Stimulated activated CD8-positive, alpha-beta memory T cell treated with anti-CD3 and anti-CD28 coated beads, Interleukin-7, amount 100 ng/mL, for 48 hours (primary cell): Measurements from ENCODE around the gene TRAPPC5.
"Not testable (repeated sequence)": the region's sequence is repeated elsewhere in the genome, so short reads cannot be mapped to it uniquely, and the experiment has no call there.

Experiments used
- DNase-seq, 2 donors: peaks; one replicate each; pipeline ENCODE4 v3.0.0-alpha.2; 2020; ENCODE audit warnings: low read depth in 1 of 2; ENCODE audit errors: extremely low read depth in 1 of 2

Gene TRAPPC5

GRCh38 chr19:7680606-7681339, at the start of gene TRAPPC5:
Gene TRAPPC5, plus strand, starts transcription at chr19:7680833. Its CDS starts 1,421 bp downstream, at chr19:7682254.
- peak; percentile 60 to 75 for DNase-seq

DNA sequence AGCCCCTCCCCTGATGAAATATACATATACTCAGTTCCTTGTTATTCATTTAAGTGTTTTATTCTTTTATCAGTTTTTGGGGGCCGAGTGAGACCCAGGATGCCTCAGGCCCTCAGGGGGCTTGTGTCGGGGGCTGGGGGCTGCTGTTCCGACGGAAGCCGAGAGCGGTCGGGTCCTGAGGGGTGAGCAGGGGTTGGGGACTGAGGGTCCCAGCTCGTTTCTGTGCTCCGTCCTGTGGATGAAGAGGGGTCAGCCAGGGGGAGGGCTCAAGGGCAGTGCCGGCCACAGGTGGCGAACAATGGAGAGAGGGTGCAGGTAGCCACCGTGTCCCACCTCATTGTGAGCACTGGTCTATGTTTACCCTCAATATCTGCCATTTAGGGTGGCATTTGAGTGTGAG, 49.1 kb upstream of the TRAPPC5 start:
- DNase-seq = no peak

DNA sequence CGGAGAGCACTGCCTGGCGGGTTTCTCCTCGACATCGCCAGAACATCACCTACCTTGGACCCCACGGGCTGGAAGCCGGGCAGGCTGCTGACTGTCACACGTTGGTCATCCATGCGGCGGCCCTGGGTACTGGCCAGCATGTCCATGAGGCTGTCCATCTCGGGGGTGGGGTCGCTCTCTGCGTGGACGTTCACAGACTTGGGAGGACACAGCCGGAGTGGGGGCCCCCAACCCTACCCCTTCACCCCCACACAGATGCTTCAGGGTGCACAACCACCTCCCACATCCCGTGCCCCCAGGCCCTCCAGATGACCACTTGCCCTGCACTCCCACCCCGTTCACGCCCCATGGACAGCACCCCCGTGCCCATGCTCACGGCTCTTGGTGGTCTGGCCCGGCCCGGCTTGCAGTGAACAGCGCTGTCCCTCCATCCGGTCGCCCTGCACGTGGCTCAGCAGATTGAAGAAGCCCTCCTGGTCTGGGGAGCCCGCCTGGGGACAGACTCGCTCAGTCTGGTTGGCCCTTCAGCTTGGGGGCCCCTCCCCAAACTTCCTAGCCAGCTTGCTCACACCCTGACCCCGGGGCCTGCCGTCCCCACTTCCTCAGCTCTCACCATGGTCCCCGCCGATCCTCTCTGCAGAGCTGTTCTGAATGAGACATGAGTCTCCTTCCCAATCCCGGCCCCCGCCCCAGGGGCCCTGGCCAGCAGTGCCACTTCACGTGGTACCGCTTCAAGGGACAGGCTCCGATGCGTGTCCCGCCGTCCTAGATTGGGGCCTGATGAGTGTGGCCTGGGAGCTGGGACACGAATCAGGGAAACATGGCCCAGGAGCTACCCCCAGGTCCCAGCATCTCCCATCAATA, 48.1 kb upstream of the TRAPPC5 start:
- no peak for DNase-seq

- no peak for DNase-seq
Measured at GRCh38 chr19:7633698-7634097, 46.9 kb upstream of the TRAPPC5 start, which contains the start of gene PCP2. Gene PCP2, minus strand, starts transcription at chr19:7633719. Its CDS starts 262 bp downstream, at chr19:7633457.

DNA sequence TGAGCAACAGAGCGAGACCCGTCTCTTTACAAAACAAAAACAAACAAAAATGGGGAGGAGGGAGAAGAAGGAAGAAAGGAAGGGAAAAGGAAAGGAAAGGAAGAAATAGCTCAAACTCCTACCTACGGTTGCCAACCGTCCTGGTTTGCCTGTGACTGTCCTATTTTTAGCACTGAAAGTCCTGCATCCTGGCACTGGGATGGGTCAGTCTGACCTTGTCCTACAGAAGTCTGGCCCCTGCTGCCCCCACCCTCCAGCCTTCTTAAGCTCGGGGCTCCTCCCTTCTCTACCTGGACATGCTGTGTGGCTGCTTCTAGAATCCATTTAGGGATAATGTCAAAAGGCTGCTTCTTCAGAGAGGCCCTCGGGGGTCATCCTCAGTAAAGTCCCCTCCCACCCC, 45.0 kb upstream of the TRAPPC5 start:
- no peak for DNase-seq

GRCh38 chr19:7636317-7636690, 44.3 kb upstream of the TRAPPC5 start:
- no peak for DNase-seq

- peak; percentile 73 to 79 for DNase-seq
Measured at GRCh38 chr19:7636691-7637373, 43.8 kb upstream of the TRAPPC5 start, which contains the start of gene STXBP2. Gene STXBP2, plus strand, starts transcription at chr19:7637110. Its CDS starts 40 bp downstream, at chr19:7637150.

DNA sequence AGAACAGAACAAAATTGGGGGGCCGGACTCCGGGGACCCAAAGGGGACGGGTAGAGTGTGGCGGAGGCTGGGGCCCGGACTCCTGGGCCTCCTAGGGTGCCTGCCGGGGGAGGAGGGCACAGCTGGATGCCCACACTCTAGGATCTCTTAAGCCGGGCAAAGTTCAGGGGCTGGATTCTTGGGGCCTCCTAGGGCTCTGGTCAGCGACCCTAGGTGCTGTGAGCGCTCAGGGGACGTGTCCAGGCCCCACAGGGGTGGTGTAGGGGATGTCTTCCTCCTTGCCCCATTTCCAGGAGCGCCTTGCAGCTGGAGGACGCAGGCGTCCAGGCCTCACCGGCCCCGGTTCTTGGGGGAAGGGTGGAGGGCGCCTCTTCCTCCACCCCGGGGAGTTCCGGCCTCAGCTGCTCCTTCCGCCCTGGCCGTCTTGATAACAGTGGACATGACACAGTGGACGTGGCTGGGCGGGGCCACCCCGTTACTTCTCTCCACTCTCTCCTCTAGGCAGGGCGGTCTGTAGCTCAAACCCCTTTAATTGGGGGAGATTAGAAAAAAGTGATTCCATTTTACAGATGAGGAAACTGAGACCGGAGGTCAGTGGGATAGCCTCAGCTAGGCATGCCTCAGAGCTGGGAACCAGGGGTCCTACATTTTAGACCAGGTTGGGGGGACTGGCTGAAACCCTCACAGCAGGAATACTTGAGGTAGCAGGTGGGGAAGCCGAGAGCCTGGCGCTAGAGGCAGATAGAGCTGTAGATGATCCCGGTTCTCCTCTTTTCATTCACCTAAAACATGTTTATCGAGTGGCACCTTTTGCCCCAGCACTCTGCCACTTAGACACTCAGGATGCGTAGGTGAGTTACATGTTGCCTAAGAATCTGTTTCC, 43.0 kb upstream of the TRAPPC5 start:
- no peak for DNase-seq

- DNase-seq = no peak
Measured at GRCh38 chr19:7638802-7639465, 41.7 kb upstream of the TRAPPC5 start.

GRCh38 chr19:7639863-7640348, 40.7 kb upstream of the TRAPPC5 start:
- no peak for DNase-seq

DNA sequence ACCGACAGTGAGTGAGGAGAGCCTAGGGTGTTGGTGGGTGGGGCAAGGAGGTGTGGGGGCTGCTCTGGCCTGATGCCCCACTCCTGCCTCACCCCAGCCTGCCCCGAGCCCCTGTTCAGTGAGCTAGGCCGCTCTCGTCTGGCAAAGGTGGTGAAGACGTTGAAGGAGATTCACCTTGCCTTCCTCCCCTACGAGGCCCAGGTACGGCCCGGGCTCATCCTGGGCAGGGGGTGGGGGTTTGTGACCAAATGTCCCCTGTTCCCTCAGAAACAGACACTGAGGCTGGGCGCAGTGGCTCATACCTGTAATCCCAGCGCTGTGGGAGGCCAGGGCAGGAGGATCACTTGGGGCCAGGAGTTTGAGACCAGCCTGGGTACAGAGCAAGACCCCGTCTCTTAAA, 39.8 kb upstream of the TRAPPC5 start:
- DNase-seq = no peak

- DNase-seq = no peak
Measured at GRCh38 chr19:7641290-7642276, 39.0 kb upstream of the TRAPPC5 start.

DNA sequence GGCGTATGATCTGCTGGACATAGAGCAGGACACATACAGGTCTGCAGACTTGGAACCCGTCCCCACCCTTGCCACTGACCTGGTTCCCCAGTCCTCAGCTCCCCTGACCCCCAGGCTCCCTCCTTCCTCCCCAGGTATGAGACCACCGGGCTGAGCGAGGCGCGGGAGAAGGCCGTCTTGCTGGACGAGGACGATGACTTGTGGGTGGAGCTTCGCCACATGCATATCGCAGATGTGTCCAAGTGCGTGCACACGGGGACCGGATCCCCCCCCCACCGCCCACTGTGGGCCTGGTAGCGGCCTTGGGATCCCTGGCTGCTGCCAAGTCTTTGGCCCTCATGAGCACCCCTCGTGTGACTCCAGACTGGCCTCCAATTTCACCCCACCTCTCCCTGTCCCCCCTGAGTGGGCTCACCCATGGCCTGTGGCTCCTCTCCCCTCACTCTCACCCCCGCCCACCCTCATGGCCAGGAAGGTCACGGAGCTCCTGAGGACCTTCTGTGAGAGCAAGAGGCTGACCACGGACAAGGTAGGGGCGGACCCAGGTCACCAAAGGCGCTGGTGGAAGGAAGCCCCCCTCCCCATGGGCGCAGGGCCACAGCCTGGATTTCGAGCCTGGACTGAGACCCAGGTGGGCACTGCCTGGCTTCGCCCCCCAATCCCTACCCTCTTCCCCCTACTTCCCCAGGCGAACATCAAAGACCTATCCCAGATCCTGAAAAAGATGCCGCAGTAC, 38.2 kb upstream of the TRAPPC5 start:
- no peak for DNase-seq

DNA sequence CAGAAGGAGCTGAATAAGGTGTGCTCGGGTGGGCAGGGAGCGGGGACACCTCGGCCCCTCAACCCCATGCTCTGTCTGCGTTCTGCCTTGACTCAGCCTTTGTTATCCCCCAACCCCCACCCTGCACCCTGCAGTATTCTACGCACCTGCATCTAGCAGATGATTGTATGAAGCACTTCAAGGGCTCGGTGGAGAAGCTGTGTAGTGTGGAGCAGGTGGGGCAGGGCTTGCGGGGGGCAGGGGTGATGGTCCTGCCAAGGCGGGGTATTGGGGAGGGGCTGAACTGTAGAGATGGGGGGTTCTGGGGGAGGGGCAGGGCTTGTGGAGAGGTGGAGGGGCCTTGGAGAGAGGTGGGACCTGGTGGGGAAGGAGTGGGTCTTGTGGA, 37.6 kb upstream of the TRAPPC5 start:
- no peak for DNase-seq

GRCh38 chr19:7643629-7644549, 36.7 kb upstream of the TRAPPC5 start:
- DNase-seq = not testable (repeated sequence)

DNA sequence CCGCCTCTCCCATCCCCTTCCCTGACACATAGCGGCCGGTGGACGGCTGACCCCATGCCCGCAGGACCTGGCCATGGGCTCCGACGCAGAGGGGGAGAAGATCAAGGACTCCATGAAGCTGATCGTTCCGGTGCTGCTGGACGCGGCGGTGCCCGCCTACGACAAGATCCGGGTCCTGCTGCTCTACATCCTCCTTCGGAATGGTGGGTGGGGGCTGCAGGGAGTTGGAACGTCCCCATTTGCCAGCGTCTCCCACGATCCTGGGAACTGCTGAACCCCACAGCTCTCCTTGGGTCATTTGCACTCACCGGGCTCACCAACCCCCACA, 36.1 kb upstream of the TRAPPC5 start:
- DNase-seq = no peak

DNA sequence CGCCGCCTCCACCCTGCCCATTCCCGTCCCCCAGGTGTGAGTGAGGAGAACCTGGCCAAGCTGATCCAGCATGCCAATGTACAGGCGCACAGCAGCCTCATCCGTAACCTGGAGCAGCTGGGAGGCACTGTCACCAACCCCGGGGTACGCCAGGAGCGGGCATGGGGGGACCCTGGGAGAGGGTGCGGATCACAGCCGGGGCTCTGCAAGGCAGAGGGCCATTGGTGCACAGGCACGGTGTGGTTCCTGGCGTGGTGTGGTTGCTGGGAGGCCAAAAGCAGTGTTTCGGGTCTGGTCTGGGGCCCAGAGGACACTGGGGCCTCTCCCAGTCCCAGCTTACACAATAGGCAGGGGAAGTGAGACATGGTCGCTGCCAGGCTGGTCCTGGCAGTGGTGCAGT, 35.5 kb upstream of the TRAPPC5 start:
- no peak for DNase-seq
